Measurements from ENCODE around the gene IGLL5.
"Not testable (repeated sequence)": the region's sequence is repeated elsewhere in the genome, so short reads cannot be mapped to it uniquely, and the experiment has no call there.

Gene IGLL5

GRCh38 chr22:22902247-22903001 lies 14.8 kb downstream of the IGLL5 start:
- no peak for DNase-seq

- no peak for DNase-seq
These were observed 15.8 kb downstream of the IGLL5 start for GRCh38 chr22:22903355-22903777.

- not testable (repeated sequence) for DNase-seq
These were observed 16.2 kb downstream of the IGLL5 start for GRCh38 chr22:22903781-22904192.

GRCh38 chr22:22904736-22905135 lies 17.1 kb downstream of the IGLL5 start:
- DNase-seq = not testable (repeated sequence)

- DNase-seq = not testable (repeated sequence)
These were observed 18.8 kb downstream of the IGLL5 start for GRCh38 chr22:22906391-22906790.

- no peak for DNase-seq
These were observed 19.4 kb downstream of the IGLL5 start for GRCh38 chr22:22906907-22907550.

GRCh38 chr22:22907551-22908494 lies 20.2 kb downstream of the IGLL5 start:
- no peak for DNase-seq

- DNase-seq = no peak
These were observed 20.9 kb downstream of the IGLL5 start for GRCh38 chr22:22908495-22908861.

- no peak for DNase-seq
These were observed 21.5 kb downstream of the IGLL5 start for GRCh38 chr22:22908941-22909604.

- no peak for DNase-seq
These were observed 22.1 kb downstream of the IGLL5 start for GRCh38 chr22:22909605-22910271.

GRCh38 chr22:22910272-22911240 lies 22.9 kb downstream of the IGLL5 start:
- no peak for DNase-seq

- no peak for DNase-seq
These were observed 23.9 kb downstream of the IGLL5 start for GRCh38 chr22:22911327-22912134.

GRCh38 chr22:22912135-22912987 lies 24.7 kb downstream of the IGLL5 start:
- no peak for DNase-seq

- no peak for DNase-seq
These were observed 25.3 kb downstream of the IGLL5 start for GRCh38 chr22:22912988-22913253.

- no peak for DNase-seq
These were observed 26.4 kb downstream of the IGLL5 start for GRCh38 chr22:22913989-22914388.

GRCh38 chr22:22914726-22915669 lies 27.4 kb downstream of the IGLL5 start:
- DNase-seq = no peak

- DNase-seq = no peak
These were observed 28.0 kb downstream of the IGLL5 start for GRCh38 chr22:22915670-22916035.

Measured in NCI-H510A (cell line).